ENCODE measurements around the gene TNFSF13. TPM values are rescaled to one million over a fixed set of nuclear protein-coding genes. Genes with fewer than 3 reads are reported as not detected.

Gene TNFSF13
- total RNA-seq, 1 experiment from 2014 or later: 0.94 TPM

DNA sequence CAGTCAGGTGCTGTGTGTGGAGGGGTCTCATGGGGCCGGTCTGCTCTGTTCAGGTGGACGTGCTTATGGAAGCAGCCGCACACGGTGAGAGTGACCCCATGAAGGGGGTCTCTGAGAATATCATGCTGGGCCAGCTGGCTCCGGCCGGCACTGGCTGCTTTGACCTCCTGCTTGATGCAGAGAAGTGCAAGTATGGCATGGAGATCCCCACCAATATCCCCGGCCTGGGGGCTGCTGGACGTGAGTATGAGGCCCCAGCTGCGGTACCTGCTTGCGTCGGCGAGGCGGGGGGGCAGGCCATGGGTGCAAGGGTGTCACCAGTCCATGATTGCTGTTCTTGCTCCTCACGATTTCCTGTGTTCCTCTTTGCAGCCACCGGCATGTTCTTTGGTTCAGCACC is 46.4 kb upstream of the TNFSF13 start:
- H3K27me3 ChIP-seq (ENCODE audit: insufficient read depth, low read length): no peaks in the 10 kb centered on the region
- Mint-ChIP-seq H3K4me1 (no peaks in the 10 kb centered on the region), H3K9me3 (no peaks in the 10 kb centered on the region), H3K27me3 (ENCODE audit: low read depth) (no peaks in the 10 kb centered on the region), H3K27ac (no peak overlapping the region), H3K36me3 (ENCODE audit: insufficient read depth in 1 of 3, low read depth in 3 of 3) (peaks cover 42 to 80% (median 72%) of the 10 kb centered on the region in 3 experiments), H3K4me3 (no peak overlapping the region)
- no peak overlapping the region for H2BK5ac ChIP-seq (ENCODE audit: insufficient read length, low read length)
- H3K56ac ChIP-seq (ENCODE audit: insufficient read length, low read depth, low read length): no peak overlapping the region
- H2BK20ac ChIP-seq (ENCODE audit: low read depth, low read length, poor library complexity, severe bottlenecking): no peak overlapping the region
- no peak overlapping the region for H3K9ac ChIP-seq (ENCODE audit: extremely low read depth, insufficient read length, low read length)
- H2BK12ac ChIP-seq (ENCODE audit: insufficient read length, low read depth, low read length): no peak overlapping the region
- no peak overlapping the region for H2AK5ac ChIP-seq (ENCODE audit: insufficient read length, low read length)
- H3K23ac ChIP-seq (ENCODE audit: insufficient read length, low read depth, low read length): no peak overlapping the region
- no peak overlapping the region for H4K91ac ChIP-seq (ENCODE audit: insufficient read length, low read depth, low read length)
- no peaks in the 10 kb centered on the region for H3K23me2 ChIP-seq (ENCODE audit: insufficient read length, low read depth, low read length, poor library complexity, severe bottlenecking)
- no peaks in the 10 kb centered on the region for H4K20me1 ChIP-seq (ENCODE audit: control insufficient read depth, insufficient read depth, insufficient read length)
- H3K4me1 ChIP-seq (ENCODE audit: insufficient read depth, low read length): no peaks in the 10 kb centered on the region
- TF ChIP-seq CTCF (conservative IDR thresholded peaks at IDR 0.05): no peak
- no peak overlapping the region for H2BK120ac ChIP-seq (ENCODE audit: low read depth, low read length, poor library complexity, severe bottlenecking)
- no peak overlapping the region for H2AFZ ChIP-seq (ENCODE audit: low read length)
- H3K14ac ChIP-seq (ENCODE audit: insufficient read depth, low read length): no peak overlapping the region
- no peak overlapping the region for H3K4me2 ChIP-seq (ENCODE audit: insufficient read depth, insufficient read length, low read length)
- no peak overlapping the region for H4K8ac ChIP-seq (replicated peaks; ENCODE audit: insufficient read length, low read depth, low read length)
- H3K27ac ChIP-seq (ENCODE audit: insufficient read length, low read depth, low read length): no peak overlapping the region
- no peaks in the 10 kb centered on the region for H3K9me3 ChIP-seq (ENCODE audit: control insufficient read depth, low read depth, low read length)
- WGBS (ENCODE audit: extremely low coverage, insufficient read length, low lambda C conversion rate): no CpG with 5 or more reads among the region's 15 CpGs
- H2BK15ac ChIP-seq (ENCODE audit: low read depth, low read length): no peak overlapping the region
- H3K18ac ChIP-seq (ENCODE audit: insufficient read length, low read depth, low read length): no peak overlapping the region
- H3K4ac ChIP-seq (ENCODE audit: low read depth, low read length): no peak overlapping the region
- no peak for DNase-seq
- H3K79me1 ChIP-seq (ENCODE audit: insufficient read depth, low read depth, low read length, poor library complexity, severe bottlenecking): no peaks in the 10 kb centered on the region
- H4K5ac ChIP-seq (ENCODE audit: insufficient read length, low read depth, low read length): no peak overlapping the region
- H3T11ph ChIP-seq (ENCODE audit: low read length): no peak overlapping the region
- H3K79me2 ChIP-seq (ENCODE audit: insufficient read depth, low read length): no peaks in the 10 kb centered on the region
